Neural progenitor cell (in vitro differentiated cells): ENCODE results near the gene CCT2. TPM values are rescaled to one million over a fixed set of nuclear protein-coding genes. Genes with fewer than 3 reads are reported as not detected.

Experiments used
- DNase-seq: peaks from one replicate; pipeline ENCODE4 v3.0.0-alpha.2; 2016; ENCODE audit warnings: low spot score
- H2AFZ ChIP-seq: fragments of 200-600 bp; sonication (generic); replicated peaks from 2 replicates; pipeline ENCODE4 v1.6.1; 2016; ENCODE audit warnings: antibody characterized with exemption
- H3F3A ChIP-seq: fragments of 200-600 bp; sonication (generic); 2 replicates; pipeline ENCODE4 v1.6.1; 2016; ENCODE audit warnings: antibody characterized with exemption, low read depth
- H3K27ac ChIP-seq: fragments of 200-600 bp; sonication (generic); 2 replicates; pipeline ENCODE4 v1.5.1; 2016; ENCODE audit warnings: mild to moderate bottlenecking
- H3K27me3 ChIP-seq: fragments of 200-600 bp; sonication (generic); 2 replicates; pipeline ENCODE4 v1.6.1; 2016; ENCODE audit warnings: mild to moderate bottlenecking, moderate library complexity
- H3K36me3 ChIP-seq: fragments of 200-600 bp; sonication (generic); 2 replicates; pipeline ENCODE4 v1.5.1; 2016
- H3K4me1 ChIP-seq: fragments of 200-600 bp; sonication (generic); 2 replicates; pipeline ENCODE4 v1.6.1; 2016; ENCODE audit warnings: mixed run types
- H3K4me2 ChIP-seq: fragments of 200-600 bp; sonication (generic); 2 replicates; pipeline ENCODE4 v1.6.1; 2016
- H3K4me3 ChIP-seq: fragments of 200-600 bp; sonication (generic); 2 replicates; pipeline ENCODE4 v1.5.1; 2016
- H3K79me2 ChIP-seq: fragments of 200-600 bp; sonication (generic); 2 replicates; pipeline ENCODE4 v1.6.1; 2016; ENCODE audit warnings: low read depth
- H3K9ac ChIP-seq: fragments of 200-600 bp; sonication (generic); 2 replicates; pipeline ENCODE4 v1.6.1; 2016
- H3K9me3 ChIP-seq: fragments of 200-600 bp; sonication (generic); 2 replicates; pipeline ENCODE4 v1.5.1; 2016; ENCODE audit warnings: low read depth
- H4K20me1 ChIP-seq: fragments of 200-600 bp; sonication (generic); 2 replicates; pipeline ENCODE4 v1.6.1; 2016; ENCODE audit warnings: low read depth
- H3K27ac Mint-ChIP-seq: 3 replicates; pipeline ENCODE4 v1.8.0; 2021; ENCODE audit warnings: mixed read lengths
- H3K27me3 Mint-ChIP-seq: 2 replicates; pipeline ENCODE4 v1.8.0; 2022; ENCODE audit warnings: low read depth, mild to moderate bottlenecking, inconsistent platforms, moderate library complexity, mixed read lengths; ENCODE audit not compliant: insufficient read depth
- H3K36me3 Mint-ChIP-seq: 3 replicates; pipeline ENCODE4 v1.8.0; 2021; ENCODE audit warnings: mixed read lengths
- H3K4me1 Mint-ChIP-seq: 3 replicates; pipeline ENCODE4 v1.8.0; 2021; ENCODE audit warnings: mixed read lengths
- H3K4me3 Mint-ChIP-seq: 3 replicates; pipeline ENCODE4 v1.8.0; 2021; ENCODE audit warnings: mild to moderate bottlenecking, moderate library complexity, mixed read lengths
- H3K9me3 Mint-ChIP-seq: 3 replicates; pipeline ENCODE4 v1.8.0; 2020; ENCODE audit warnings: mixed read lengths
- EZH2 ChIP-seq: fragments of 200-600 bp; sonication (generic); IDR thresholded peaks from 2 replicates; pipeline ENCODE4 v1.6.1; 2017; ENCODE audit warnings: antibody characterized with exemption, mild to moderate bottlenecking, moderate library complexity
- EZH2phosphoT487 ChIP-seq: fragments of 200-600 bp; sonication (generic); IDR thresholded peaks from 2 replicates; pipeline ENCODE4 v1.6.1; 2017; ENCODE audit warnings: antibody characterized with exemption
- total RNA-seq: library from RNA; depleted of rRNA; stranded (reverse); fragments of >200 nt; gene quantifications from 2 replicates; pipeline ENCODE4 v1.2.3, GENCODE V29; 2015; ENCODE audit warnings: low replicate concordance
- TF ChIP-seq, protein P1 (sequence below): fragments of 200-600 bp; sonication (generic); IDR thresholded peaks from 2 replicates; pipeline ENCODE4 v1.5.1; 2017; ENCODE audit warnings: antibody characterized with exemption, mild to moderate bottlenecking

CCT2 gene
- total RNA-seq, 1 donor from 2014 or later: 516 TPM

DNA sequence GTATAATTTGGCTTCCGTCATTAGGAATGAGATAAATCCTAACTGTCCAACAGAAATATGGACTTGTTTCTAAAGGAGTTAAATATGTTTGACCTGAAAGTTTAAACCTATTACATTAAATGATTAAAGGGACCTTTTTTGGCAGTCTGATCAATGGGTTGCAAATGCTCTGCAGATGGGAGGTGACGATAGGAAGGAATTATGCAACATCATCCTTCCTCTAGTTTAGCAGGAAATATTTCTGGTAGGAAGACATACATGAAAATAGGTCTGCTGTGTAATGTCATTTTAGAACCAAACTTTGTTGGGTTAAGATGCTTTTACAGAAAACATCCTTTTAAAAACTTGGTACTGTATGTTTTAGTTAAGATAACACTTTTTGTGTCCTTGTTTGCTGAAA lies 22.9 kb downstream of the CCT2 start:
- H3K27ac ChIP-seq: no peak overlapping the region
- no peaks in the 10 kb centered on the region for H3F3A ChIP-seq
- Mint-ChIP-seq H3K4me3 (no peak overlapping the region), H3K9me3 (no peaks in the 10 kb centered on the region), H3K27ac (no peak overlapping the region), H3K4me1 (no peaks in the 10 kb centered on the region), H3K36me3 (peaks cover 5% of the 10 kb centered on the region), H3K27me3 (peaks cover 2% of the 10 kb centered on the region)
- H3K27me3 ChIP-seq: no peaks in the 10 kb centered on the region
- no peak overlapping the region for H3K4me2 ChIP-seq
- no peaks in the 10 kb centered on the region for H3K9me3 ChIP-seq
- no peaks in the 10 kb centered on the region for H4K20me1 ChIP-seq
- H3K36me3 ChIP-seq: peaks cover 4% of the 10 kb centered on the region
- no peak for DNase-seq
- no peak overlapping the region for H3K9ac ChIP-seq
- H3K4me1 ChIP-seq: no peaks in the 10 kb centered on the region
- H3K4me3 ChIP-seq: no peak overlapping the region
- H3K79me2 ChIP-seq: no peaks in the 10 kb centered on the region
- H2AFZ ChIP-seq: no peak overlapping the region
- TF ChIP-seq, protein P1, sequence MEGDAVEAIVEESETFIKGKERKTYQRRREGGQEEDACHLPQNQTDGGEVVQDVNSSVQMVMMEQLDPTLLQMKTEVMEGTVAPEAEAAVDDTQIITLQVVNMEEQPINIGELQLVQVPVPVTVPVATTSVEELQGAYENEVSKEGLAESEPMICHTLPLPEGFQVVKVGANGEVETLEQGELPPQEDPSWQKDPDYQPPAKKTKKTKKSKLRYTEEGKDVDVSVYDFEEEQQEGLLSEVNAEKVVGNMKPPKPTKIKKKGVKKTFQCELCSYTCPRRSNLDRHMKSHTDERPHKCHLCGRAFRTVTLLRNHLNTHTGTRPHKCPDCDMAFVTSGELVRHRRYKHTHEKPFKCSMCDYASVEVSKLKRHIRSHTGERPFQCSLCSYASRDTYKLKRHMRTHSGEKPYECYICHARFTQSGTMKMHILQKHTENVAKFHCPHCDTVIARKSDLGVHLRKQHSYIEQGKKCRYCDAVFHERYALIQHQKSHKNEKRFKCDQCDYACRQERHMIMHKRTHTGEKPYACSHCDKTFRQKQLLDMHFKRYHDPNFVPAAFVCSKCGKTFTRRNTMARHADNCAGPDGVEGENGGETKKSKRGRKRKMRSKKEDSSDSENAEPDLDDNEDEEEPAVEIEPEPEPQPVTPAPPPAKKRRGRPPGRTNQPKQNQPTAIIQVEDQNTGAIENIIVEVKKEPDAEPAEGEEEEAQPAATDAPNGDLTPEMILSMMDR: no peak
- TF ChIP-seq EZH2 (no peak), EZH2phosphoT487 (no peak)

DNA sequence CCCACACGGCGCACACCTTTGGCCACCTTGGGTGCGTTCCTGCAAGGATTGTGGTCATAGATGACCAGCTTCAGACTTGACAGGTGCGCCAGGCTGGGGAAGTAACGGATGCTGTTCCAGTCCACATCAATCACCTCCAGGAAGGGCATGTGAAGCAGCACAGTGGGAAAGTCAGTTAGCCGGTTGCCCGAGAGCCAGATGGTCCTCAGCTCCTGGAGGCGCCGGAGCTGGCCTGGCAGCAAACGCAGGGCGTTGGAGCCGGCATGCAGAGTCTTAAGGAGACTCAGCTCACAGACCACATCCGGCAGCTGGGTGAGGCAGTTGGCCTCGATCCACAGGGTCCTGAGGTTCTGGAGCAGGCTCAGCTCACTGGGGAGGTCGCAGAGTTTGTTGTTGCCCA lies 24.9 kb downstream of the CCT2 start:
- Histone ChIP-seq H2AFZ (no peak overlapping the region), H3K9ac (no peak overlapping the region), H3K4me1 (no peaks in the 10 kb centered on the region), H3K9me3 (no peaks in the 10 kb centered on the region), H4K20me1 (no peaks in the 10 kb centered on the region), H3K79me2 (no peaks in the 10 kb centered on the region), H3K4me3 (no peak overlapping the region), H3K27me3 (no peaks in the 10 kb centered on the region), H3F3A (no peaks in the 10 kb centered on the region), H3K4me2 (no peak overlapping the region), H3K27ac (no peak overlapping the region), H3K36me3 (no peaks in the 10 kb centered on the region)
- Mint-ChIP-seq H3K27me3 (peaks cover 4% of the 10 kb centered on the region), H3K4me3 (no peak overlapping the region), H3K36me3 (no peaks in the 10 kb centered on the region), H3K9me3 (no peaks in the 10 kb centered on the region), H3K27ac (no peak overlapping the region), H3K4me1 (no peaks in the 10 kb centered on the region)
- DNase-seq: no peak
- TF ChIP-seq EZH2 (no peak), EZH2phosphoT487 (no peak)
- TF ChIP-seq, protein P1: no peak

DNA sequence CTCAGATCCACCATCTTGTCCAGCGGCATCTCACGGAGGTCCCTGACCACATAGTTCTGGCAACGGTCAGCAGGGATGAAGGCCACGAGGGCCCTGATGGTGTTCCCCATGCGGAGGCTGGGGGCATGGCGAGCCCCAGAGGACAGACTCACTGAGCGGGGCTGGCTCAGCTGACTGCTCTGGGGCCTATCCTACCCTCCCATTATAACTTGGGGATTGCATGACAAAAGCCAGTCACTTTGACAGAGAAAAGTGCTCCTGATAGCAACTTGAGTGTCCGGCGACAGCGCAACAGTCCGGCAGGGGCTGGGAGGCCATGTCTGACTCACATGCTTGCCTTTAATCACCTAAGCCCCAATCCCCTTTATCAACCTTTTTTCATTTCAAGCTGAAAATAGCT lies 25.5 kb downstream of the CCT2 start, which contains the start of gene LRRC10:
TSS of gene LRRC10 (minus strand) at position 179 of the 400 bp plus-strand sequence. CDS start at position 110, 69 bp downstream.
- Histone ChIP-seq H2AFZ (peak within 1 kb of the TSS; percentile 28), H3K4me3 (no peak within 1 kb of the TSS), H3K36me3 (no peaks in the 10 kb centered on the region), H4K20me1 (no peaks in the 10 kb centered on the region), H3K27ac (no peak within 1 kb of the TSS), H3K9me3 (no peaks in the 10 kb centered on the region), H3K27me3 (no peaks in the 10 kb centered on the region), H3F3A (no peaks in the 10 kb centered on the region), H3K4me2 (no peak within 1 kb of the TSS), H3K79me2 (no peaks in the 10 kb centered on the region), H3K4me1 (no peaks in the 10 kb centered on the region), H3K9ac (no peak within 1 kb of the TSS)
- Mint-ChIP-seq H3K27me3 (peaks cover 4% of the 10 kb centered on the region), H3K9me3 (peaks cover 3% of the 10 kb centered on the region), H3K4me1 (no peaks in the 10 kb centered on the region), H3K4me3 (no peak within 1 kb of the TSS), H3K27ac (no peak within 1 kb of the TSS), H3K36me3 (no peaks in the 10 kb centered on the region)
- DNase-seq: no peak
- no peak for TF ChIP-seq EZH2
- TF ChIP-seq EZH2phosphoT487: no peak
- TF ChIP-seq, protein P1: no peak
